ENCODE data around the gene FAXDC2.

- TF ChIP-seq CTCF (IDR thresholded peaks at IDR 0.05; ENCODE audit: low read depth, low read length, poor library complexity, severe bottlenecking), result no peak
- no peak for TF ChIP-seq EZH2phosphoT487 (IDR thresholded peaks at IDR 0.05; ENCODE audit: borderline replicate concordance, low read length)
Measured at GRCh38 chr5:154782326-154782725, 68.1 kb downstream of the FAXDC2 start.
